GM21737 (cell line): ENCODE measurements around the gene PATJ.
"Not testable (repeated sequence)": the region's sequence is repeated elsewhere in the genome, so short reads cannot be mapped to it uniquely, and the experiment has no call there.

Experiments used
- ATAC-seq: cut with Tn5 transposase; IDR thresholded peaks from one replicate; pipeline ENCODE4 v1.9.1; 2021; ENCODE audit warnings: mild to moderate bottlenecking, moderate library complexity; ENCODE audit not compliant: unreplicated experiment

PATJ gene

DNA sequence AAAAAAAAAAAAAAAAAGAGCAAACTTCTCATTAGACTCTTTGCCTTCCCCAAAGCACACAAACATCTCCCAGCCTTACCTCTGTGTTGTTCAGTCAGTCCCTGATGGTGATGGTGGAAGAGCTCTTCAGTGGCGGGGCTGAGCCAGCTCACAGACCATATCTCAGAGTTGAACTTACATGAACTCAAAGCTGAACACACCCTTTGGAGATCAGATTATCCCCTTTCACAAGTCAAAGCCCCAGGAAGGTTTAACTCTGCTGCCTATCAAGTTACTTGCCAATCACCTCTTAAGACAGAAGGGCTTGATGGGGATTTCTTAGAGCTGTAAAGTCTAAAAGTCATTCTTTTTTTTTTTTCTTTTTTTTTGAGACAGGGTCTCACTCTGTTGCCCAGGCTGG, 397.1 kb downstream of the PATJ start:
- no peak for ATAC-seq

DNA sequence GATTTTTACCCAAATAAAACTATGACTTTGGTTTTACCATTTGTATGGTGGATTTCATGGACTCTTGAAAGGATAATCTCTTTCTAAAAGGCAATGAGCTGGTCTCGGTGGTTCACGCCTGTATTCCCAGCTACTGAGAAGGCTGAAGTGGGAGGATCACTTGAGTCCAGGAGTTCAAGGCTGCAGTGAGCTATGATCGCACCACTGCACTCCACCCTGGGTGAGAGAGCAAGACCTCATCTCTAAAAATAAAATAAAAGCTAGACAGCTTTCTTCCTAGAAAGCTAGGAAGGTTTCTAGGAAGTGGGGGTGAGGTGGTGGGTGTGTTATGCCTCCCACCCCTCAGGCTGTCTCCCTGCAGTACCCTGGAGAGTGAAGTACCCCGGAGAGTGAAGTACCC, 398.4 kb downstream of the PATJ start:
- ATAC-seq, result no peak

DNA sequence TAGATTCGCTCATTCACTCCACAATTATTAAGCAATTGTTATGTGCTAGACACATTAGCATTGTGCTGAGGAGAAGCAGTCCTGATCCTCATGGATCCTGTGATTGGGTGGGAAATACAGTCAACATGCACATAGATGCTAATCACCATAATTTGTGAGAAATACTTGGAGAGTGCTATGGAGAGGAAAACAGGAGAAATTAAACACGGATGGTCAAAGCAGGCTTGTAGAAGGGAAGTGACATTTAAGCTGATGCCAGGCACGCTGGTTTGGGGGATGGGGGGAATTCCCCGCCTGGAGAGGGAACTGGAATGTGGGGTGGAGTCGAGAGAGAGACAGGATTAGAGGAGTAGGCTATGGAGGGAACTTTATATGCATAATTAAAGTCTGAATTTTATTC, 400.2 kb downstream of the PATJ start:
- ATAC-seq, result no peak

DNA sequence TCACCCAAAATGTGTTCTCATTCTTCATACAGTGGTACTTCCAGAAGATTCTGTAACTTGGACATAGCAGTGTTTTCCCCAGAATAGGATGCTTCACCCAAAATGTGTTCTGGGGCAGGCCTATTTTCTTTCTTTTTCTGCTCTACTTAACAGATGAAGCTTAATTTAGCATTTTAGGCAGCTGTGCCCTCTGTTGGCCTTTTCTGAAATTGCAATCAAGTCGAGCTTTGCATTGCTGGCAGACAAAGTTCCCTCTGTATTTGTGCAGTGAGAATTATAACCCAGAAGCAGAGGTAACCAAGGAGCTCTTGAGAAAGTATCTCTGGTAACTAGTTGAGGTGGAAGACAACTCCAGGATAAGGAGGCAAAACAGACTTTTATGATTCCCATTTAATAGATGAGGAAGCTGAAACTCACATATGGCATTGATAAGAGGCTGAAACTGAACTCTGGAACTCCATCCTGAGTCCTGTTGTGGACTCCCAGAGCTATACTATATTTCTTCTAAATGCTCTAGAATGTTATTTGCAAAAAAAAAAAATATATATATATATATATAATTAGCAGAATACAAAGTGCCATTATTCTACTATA, 402.1 kb downstream of the PATJ start:
- no peak for ATAC-seq

DNA sequence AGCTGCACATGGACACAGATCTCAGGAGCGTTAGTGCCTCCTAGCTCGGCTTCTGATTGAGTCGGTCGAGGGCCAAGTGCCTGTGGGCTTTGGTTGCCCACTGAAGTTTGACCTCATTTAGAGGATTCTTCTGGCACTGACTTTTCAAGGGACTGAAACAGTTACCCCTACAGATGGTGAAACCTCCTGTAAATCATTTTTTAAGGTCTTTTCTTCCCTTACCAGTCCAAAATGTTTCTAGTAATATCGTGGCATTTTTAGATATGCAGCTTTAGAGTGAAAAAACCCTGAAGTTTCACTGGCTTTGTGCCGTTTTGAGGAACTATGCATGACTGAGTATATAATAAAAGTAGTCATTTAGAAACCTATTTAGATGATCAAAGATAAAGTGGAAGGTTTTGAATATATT, 417.7 kb downstream of the PATJ start:
- ATAC-seq, result peak; percentile 64

DNA sequence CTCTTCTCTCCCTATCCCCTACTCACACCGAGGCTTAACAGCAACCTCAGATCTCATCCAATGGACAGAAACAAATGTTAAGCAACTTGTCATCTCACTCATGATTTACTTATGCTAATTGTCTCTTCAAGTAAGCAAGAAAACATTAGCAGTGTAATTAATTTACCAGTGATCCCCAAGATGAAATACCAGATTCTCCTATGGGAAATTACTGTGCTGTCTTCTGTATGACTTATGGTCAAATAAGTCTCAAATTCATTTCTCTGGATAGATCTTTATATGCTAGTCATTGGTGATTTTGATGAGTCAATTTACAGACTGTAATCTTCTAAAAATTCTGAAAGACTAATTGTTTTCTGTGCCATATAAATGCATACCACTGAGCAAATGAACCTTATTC, 419.4 kb downstream of the PATJ start:
- no peak for ATAC-seq

DNA sequence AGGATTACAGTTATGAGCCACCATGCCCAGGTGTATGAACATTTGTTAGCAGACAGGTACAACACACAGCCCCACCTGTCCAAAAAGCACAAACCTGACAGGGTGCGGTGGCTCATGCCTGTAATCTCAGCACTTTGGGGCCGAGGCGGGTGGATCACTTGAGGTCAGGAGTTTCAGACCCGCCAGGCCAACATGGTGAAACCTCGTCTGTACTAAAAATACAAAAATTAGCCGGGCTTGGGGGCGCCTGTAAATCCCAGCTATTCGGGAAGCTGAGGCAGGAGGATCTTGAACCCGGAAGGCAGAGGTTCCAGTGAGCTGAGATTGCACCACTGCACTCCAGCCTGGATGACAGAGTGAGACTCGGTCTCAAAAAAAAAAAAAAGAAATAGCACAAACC, 428.1 kb downstream of the PATJ start:
- ATAC-seq, result not testable (repeated sequence)

DNA sequence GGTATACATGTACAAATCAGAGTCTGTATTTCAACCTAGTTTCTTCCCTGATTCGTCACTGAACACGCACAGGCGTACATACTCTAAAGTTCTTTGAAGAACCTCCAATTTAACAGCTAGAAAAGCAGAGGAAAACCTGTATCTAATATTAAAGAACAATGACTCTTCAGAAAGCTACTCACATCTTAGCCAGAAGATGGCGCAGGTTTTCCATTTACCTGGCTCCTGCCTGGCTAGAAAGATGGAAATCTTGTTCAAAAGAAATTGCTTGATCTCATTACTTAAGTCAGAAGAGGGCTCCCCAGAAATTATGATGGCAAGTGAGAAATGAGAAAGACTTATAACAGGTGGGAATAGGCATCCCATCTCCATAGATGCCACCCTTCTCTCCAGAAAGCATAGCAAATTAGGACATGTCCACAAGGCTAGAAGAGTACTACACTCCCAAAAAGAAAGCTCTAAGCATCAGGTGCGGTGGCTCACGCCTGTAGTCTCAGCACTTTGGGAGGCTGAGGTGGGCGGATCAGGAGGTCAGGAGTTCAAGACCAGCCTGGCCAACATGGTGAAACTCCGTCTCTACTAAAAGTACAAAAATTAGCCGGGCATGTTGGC, 433.4 kb downstream of the PATJ start:
- no peak for ATAC-seq

DNA sequence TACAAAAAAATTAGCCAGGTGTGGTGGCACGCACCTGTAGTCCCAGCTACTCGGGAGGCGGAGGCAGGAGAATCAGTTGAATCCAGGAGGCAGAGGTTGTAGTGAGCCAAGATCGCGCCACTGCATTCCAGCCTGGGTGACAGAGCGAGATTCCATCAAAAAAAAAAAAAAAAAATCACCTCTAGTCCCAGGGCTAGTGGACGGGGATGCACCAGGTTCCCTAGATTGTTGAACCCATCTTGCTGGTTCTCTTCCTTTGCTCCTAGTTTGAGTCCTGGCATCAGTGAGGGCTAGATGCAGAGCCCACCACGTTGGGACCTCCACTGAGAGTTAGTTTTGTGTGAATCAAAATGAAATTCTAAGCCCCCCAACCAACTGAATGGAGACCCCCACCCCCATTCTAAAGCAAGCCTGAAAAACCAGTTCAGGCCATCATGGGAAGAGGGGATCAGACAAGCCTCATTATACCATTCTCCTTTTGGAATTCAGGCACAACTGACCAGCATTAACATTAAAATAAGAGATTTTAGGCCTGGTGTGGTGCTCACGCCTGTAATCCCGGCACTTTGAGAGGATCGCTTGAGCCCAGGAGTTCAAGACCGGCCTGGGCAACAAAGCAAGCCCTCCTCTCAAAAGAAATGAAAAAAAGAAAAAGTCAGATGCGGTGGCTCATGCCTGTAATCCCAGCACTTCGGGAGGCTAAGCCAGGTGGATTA, 434.5 kb downstream of the PATJ start:
- ATAC-seq, result no peak

DNA sequence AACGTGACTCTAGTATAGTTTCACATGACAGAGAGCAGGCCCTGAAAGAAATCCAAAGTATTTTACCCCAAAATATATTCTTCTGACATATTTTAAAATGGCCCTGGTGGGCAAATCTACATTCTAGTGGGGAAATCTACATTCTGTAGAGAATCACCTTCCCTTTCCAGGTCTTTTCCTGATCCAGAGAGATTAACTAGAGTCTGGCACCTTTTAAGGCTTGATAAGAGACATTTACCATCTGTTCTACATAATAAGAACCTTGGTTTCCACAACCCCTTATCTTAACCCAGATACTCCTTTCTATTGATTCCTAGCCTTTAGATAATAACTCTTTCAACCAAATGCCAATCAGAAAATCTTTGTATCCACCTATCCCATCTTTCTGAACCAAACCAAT, 435.3 kb downstream of the PATJ start:
- no peak for ATAC-seq

DNA sequence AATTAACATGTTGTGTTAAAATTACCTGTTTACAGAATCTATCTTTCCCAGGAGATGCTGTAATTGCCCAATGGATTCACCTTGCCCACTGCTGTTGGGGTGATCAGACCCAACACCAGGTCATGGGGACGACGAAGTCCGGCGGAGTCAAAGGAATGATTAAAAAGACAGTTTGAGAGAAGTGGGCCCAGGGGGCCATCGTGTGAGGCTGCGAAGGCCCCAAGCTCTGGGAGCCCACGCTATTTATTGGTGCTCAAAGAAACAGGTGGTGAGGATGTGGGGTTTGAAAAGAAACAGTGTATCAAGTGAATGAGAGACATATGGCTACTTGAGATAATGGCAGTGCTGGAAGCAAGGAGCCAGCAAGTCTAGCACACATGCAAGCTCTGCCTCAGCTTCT, 436.1 kb downstream of the PATJ start:
- no peak for ATAC-seq

DNA sequence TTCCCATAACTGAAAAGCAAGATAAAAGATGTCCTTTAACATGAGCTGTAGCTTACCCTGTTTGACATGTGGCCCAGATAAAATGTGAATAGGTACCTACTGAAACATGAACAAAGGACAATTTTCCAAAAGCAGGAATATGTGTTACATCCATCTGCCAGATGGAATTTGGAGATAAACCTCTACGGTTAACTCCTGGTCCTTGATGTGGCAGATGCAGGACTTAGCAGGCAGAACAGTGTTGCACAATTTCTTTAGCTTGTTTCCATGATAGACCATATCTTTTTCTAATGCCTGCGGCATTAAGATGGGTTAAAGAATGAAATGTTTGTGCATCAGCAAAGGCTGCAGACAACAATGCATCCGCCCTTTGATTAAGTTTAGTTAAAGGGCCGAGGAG, 437.8 kb downstream of the PATJ start:
- not testable (repeated sequence) for ATAC-seq

DNA sequence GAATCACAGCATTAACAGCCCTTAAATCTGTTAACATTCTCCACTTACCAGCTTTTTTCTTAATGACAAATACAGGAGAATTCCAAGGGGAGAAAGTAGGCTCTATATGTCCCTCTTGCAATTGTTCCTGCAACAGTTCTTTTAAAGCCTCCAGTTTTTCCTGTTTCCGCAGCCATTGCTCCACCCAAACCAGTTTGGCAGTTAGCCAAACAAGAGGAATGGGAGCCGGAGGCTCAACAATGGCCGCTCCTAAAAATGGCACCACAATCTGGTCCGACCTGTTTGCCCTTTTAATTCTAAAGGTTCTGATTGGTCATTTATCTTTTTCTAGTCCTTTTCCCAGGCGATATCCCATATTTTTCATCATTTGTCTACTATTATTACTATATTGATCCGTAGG, 438.4 kb downstream of the PATJ start:
- ATAC-seq, result no peak

DNA sequence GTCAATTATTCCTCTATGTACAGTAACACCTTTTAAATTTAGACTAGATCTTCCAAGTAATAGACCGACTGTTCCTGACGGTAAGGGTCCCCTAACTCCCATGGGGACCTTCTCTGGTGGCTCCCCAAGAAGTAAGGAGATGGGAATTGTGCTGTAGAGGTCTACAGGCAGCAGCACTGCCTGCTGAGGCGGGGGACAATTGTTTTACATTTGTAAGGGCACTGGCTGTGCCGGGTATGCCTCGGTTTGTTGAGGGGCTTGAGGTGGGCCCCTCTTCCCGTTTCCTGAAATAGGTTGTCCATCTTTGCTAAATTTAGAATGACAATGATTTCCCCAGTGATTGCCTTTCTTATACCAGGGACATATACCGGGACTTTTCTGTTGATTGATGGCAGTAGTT, 439.3 kb downstream of the PATJ start:
- ATAC-seq, result no peak

DNA sequence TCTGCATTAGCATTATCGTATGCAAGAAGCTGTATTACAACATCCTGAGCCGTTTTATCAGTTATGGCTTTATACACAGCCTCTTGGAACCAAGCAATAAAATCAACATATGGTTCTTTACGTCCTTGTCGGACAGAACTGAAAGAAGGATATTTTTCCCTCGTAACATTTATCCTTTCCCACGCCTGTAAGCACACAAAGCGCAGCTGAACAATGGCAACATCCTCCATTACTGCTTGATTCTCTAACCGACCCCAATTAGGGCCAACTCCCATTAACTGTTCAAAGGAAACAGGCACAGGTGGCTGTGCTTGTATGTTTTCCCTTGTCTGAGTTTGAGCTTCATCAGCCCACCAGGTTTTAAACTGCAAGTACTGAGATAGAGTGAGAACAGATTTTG, 439.9 kb downstream of the PATJ start:
- not testable (repeated sequence) for ATAC-seq

DNA sequence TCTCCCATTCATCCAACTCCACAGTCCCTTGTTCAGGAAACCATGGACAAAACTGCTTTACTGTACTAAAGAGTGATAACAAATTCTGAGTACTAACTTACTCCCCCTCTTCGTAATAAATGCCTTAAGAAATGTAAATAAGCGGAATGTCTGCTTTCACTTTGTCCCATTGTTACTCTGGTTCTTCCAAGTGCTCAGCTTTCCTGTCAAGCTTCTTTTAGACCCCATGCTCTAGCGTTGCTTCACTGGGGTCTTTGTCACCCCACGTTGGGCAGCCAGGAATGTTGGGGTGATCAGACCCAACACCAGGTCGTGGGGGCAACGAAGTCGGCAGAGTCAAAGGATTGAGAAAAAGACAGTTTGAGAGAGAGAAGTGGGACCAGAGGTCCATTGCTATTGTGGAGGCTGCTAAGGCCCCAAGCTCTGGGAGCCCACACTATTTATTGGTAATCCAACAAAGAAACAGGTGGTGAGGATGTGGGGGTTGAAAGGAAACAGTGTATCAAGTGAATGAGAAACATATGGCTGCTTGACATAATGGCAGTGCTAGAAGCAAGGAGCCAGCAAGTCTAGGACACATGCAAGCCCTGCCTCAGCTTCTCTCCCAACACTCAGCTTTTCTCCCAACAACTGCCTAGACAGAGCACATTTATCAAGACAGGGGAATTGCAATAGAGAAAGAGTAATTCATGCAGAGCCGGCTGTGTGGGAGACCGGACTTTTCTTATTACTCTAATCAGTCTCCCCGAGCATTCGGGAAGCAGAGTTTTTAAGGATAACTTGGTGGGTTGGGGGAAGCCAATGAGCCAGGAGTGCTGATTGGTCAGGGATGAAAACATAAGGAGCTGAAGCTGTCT, 441.1 kb downstream of the PATJ start:
- not testable (repeated sequence) for ATAC-seq

DNA sequence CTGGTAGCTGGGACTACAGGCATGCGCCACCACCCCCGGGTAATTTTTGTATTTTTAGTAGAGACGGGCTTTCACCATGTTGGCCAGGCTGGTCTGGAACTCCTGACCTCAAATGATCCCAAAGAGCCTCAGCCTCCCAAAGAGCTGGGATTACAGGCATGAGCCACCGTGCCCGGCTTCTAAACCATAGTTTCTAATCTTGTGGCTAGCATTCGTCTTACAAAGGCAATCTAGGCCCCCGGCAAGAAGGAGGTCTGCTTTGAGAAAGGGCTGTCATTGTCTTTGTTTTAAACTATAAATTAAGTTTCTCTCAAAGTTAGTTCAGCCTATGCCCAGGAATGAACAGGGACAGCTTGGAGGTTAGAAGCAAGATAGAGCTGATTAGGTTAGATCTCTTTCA, 442.1 kb downstream of the PATJ start:
- ATAC-seq, result no peak

DNA sequence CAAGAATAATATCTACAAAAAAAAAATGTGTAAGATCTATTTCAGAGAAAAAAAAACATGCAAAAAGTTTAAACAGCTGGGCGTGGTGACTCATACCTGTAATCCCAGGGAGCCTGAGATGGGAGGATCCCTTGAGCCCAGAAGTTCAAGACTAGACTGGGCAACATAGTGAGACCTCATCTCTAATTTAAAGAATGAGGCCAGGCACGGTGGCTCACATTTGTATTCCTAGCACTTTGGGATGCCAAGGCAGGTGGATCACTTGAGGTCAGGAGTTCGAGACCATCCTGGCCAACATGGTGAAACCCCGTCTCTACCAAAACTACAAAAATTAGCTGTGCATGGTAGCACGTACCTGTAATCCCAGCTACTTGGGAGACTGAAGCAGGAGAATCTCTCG, 443.0 kb downstream of the PATJ start:
- ATAC-seq, result not testable (repeated sequence)

DNA sequence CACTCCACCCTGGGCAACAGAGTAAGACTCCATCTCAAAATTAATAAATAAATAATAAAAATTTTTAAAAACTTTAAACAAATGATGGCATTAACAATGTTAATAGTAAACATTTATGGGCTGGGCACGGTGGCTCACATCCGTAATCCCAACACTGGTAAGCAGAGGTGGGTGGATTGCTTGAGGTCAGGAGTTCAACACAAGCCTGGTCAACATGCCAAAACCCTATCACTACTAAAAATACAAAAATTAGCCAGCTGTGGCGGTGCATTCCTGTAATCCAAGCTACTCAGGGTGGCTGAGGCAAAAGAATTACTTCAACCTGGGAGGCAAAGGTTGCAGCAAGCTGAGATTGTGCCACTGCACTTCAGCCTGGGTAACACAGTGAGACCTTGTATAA, 443.4 kb downstream of the PATJ start:
- no peak for ATAC-seq

DNA sequence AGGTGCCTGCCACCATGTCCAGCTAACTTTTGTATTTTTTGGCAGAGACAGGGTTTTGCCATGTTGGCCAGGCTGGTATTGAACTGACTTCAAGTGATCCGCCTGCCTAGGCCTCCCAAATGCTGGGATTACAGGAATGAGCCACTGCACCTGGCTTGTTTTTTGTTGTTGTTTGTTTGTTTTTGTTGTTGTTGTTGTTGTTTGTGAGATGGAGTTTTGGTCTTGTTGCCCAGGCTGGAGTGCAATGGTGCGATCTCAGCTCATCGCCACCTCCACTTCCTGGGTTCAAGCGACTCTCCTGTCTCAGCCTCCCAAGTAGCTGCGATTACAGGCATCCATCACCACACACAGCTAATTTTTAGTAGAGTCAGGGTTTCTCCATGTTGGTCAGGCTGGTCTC, 445.3 kb downstream of the PATJ start:
- ATAC-seq, result no peak

DNA sequence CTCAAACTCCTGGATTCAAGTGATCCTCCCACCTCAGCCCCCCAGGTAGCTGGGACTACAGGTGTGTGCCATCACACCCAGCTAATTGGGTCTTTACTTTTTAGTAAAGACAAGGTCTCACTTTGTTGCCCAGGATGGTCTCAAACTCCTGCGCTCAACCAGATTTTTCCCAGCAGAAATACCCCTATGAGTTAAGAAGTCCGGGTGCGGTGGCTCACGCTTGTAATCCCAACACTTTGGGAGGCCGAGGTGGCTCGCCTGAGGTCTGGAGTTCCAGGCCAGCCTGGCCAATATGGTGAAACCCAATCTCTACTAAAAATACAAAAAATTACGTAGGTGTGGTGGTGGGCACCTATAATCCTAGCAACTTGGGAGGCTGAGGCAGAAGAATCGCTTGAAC, 445.8 kb downstream of the PATJ start:
- no peak for ATAC-seq
